Caco-2 (cell line): ENCODE results near the gene NFIA. TPM values are rescaled to one million over a fixed set of nuclear protein-coding genes. Genes with fewer than 3 reads are reported as not detected.

ENCODE experiments used
- BruUV-seq: library from RNA; stranded (reverse); fragments of 400-500 nt; replicated peaks from 2 replicates; lab custom pipeline; 2021; lab: Mats Ljungman, UMichigan
- CTCF ChIA-PET: fragments of 300-600 bp; sonication (Branson Sonifier 250); formaldehyde crosslinking; loops from one replicate; lab custom pipeline; 2022; ENCODE audit warnings: antibody characterized with exemption; lab: Charles Lee
- POLR2A ChIA-PET: fragments of 300-600 bp; sonication (Branson Sonifier 250); formaldehyde crosslinking; loops from one replicate; lab custom pipeline; 2022; ENCODE audit warnings: antibody characterized with exemption; lab: Charles Lee
- DNase-seq, 2 experiments: peaks; one replicate each; pipeline versions ENCODE4 v3.0.0 to v3.0.0-alpha.2; 2020 to 2022
- H3K27me3 ChIP-seq: replicated peaks from 2 replicates; pipeline ENCODE4 v1.6.0; 2011; ENCODE audit warnings: low read length; ENCODE audit not compliant: control insufficient read depth, insufficient read depth
- H3K36me3 ChIP-seq: 2 replicates; pipeline ENCODE4 v1.5.1; 2011; ENCODE audit warnings: low read length; ENCODE audit not compliant: control insufficient read depth, insufficient read depth
- H3K4me1 ChIP-seq: fragments of 250-450 bp; sonication (Bioruptor Pico); 2 replicates; pipeline ENCODE4 v1.5.1; 2020; ENCODE audit warnings: mild to moderate bottlenecking
- H3K4me3 ChIP-seq: 2 replicates; pipeline ENCODE4 v1.5.1; 2011; ENCODE audit warnings: low read depth, mild to moderate bottlenecking, control low read depth, low read length
- H3K9me3 ChIP-seq: fragments of 250-450 bp; sonication (Bioruptor Pico); 2 replicates; pipeline ENCODE4 v1.5.1; 2020; ENCODE audit warnings: mild to moderate bottlenecking, moderate library complexity
- H3K27ac Mint-ChIP-seq: one replicate; pipeline ENCODE4 v1.8.0; 2022; ENCODE audit warnings: mixed read lengths; ENCODE audit not compliant: unreplicated experiment
- H3K27me3 Mint-ChIP-seq: one replicate; pipeline ENCODE4 v1.8.0; 2022; ENCODE audit warnings: mixed read lengths; ENCODE audit not compliant: insufficient read depth, unreplicated experiment
- H3K36me3 Mint-ChIP-seq: one replicate; pipeline ENCODE4 v1.8.0; 2022; ENCODE audit warnings: mild to moderate bottlenecking, mixed read lengths; ENCODE audit not compliant: insufficient read depth, unreplicated experiment
- H3K4me1 Mint-ChIP-seq: one replicate; pipeline ENCODE4 v1.8.0; 2022; ENCODE audit warnings: low read depth, mixed read lengths; ENCODE audit not compliant: unreplicated experiment
- H3K4me3 Mint-ChIP-seq: one replicate; pipeline ENCODE4 v1.8.0; 2022; ENCODE audit warnings: mild to moderate bottlenecking, moderate library complexity, mixed read lengths; ENCODE audit not compliant: unreplicated experiment
- H3K9me3 Mint-ChIP-seq: one replicate; pipeline ENCODE4 v1.8.0; 2022; ENCODE audit warnings: mixed read lengths; ENCODE audit not compliant: unreplicated experiment
- CTCF ChIP-seq, 2 experiments: fragments of 200-600 bp in 1 of 2; IDR thresholded peaks; 1 replicate in 1 of 2; 2 replicates in 1 of 2; pipeline versions ENCODE4 v1.5.1 to v1.8.0; 2011 to 2022; ENCODE audit warnings: antibody characterized with exemption in 1 of 2, control low read depth in 1 of 2, inconsistent platforms in 1 of 2, low read depth in 1 of 2, low read length in 1 of 2, mild to moderate bottlenecking in 1 of 2, moderate library complexity in 1 of 2; ENCODE audit not compliant: insufficient read depth in 1 of 2, severe bottlenecking in 1 of 2, unreplicated experiment in 1 of 2
- intact Hi-C: fragments of 100-400 bp; cut with micrococcal nuclease; formaldehyde crosslinking; loops from one replicate; pipeline ENCODE4 v1.10.0; 2022; ENCODE audit not compliant: unreplicated experiment
- total RNA-seq: library from RNA; stranded (reverse); gene quantifications from 2 replicates; pipeline ENCODE4 v1.2.3, GENCODE V29; 2022

Gene NFIA
- total RNA-seq, 1 experiment from 2014 or later: 1.4 TPM

GRCh38 chr1:61238359-61238665 is 156.0 kb downstream of the NFIA start:
- Histone ChIP-seq H3K9me3 (no peaks in the 10 kb centered on the region), H3K4me3 (no peak overlapping the region), H3K36me3 (no peaks in the 10 kb centered on the region), H3K4me1 (no peaks in the 10 kb centered on the region), H3K27me3 (no peaks in the 10 kb centered on the region)
- no peaks in the 10 kb centered on the region for H3K36me3 Mint-ChIP-seq
- intact Hi-C loops: no loop called here
- no peaks in the 10 kb centered on the region for H3K4me1 Mint-ChIP-seq
- DNase-seq: no peak
- H3K4me3 Mint-ChIP-seq: no peak overlapping the region
- no peak overlapping the region for H3K27ac Mint-ChIP-seq
- CTCF ChIA-PET: no interaction called here
- no peaks in the 10 kb centered on the region for H3K9me3 Mint-ChIP-seq
- no peaks in the 10 kb centered on the region for H3K27me3 Mint-ChIP-seq
- no peak for TF ChIP-seq CTCF (IDR thresholded peaks at IDR 0.05; ENCODE audit: insufficient read depth in 1 of 2, low read depth in 1 of 2, low read length in 1 of 2, severe bottlenecking in 1 of 2, unreplicated experiment in 1 of 2)
- POLR2A ChIA-PET: no interaction called here
- BruUV-seq: no TSS peak

- Mint-ChIP-seq H3K9me3 (no peaks in the 10 kb centered on the region), H3K27ac (no peak overlapping the region), H3K27me3 (no peaks in the 10 kb centered on the region), H3K4me1 (no peaks in the 10 kb centered on the region), H3K4me3 (no peak overlapping the region), H3K36me3 (no peaks in the 10 kb centered on the region)
- no peak for TF ChIP-seq CTCF (IDR thresholded peaks at IDR 0.05; ENCODE audit: insufficient read depth in 1 of 2, low read depth in 1 of 2, low read length in 1 of 2, severe bottlenecking in 1 of 2, unreplicated experiment in 1 of 2)
- no peaks in the 10 kb centered on the region for H3K27me3 ChIP-seq
- no peak for DNase-seq
- no peak overlapping the region for H3K4me3 ChIP-seq
- intact Hi-C loops: no loop called here
- no peaks in the 10 kb centered on the region for H3K9me3 ChIP-seq
- POLR2A ChIA-PET: no interaction called here
- no TSS peak for BruUV-seq
- CTCF ChIA-PET: no interaction called here
- no peaks in the 10 kb centered on the region for H3K36me3 ChIP-seq
- H3K4me1 ChIP-seq: no peaks in the 10 kb centered on the region
These were observed 158.5 kb downstream of the NFIA start for GRCh38 chr1:61240878-61241277.

GRCh38 chr1:61241411-61241838 is 159.1 kb downstream of the NFIA start:
- no peak for DNase-seq
- no peaks in the 10 kb centered on the region for H3K9me3 Mint-ChIP-seq
- no peaks in the 10 kb centered on the region for H3K27me3 ChIP-seq
- no peaks in the 10 kb centered on the region for H3K27me3 Mint-ChIP-seq
- no TSS peak for BruUV-seq
- intact Hi-C loops: no loop called here
- H3K36me3 Mint-ChIP-seq: no peaks in the 10 kb centered on the region
- H3K9me3 ChIP-seq: no peaks in the 10 kb centered on the region
- CTCF ChIA-PET: no interaction called here
- H3K4me1 ChIP-seq: no peaks in the 10 kb centered on the region
- no peaks in the 10 kb centered on the region for H3K4me1 Mint-ChIP-seq
- no peak overlapping the region for H3K4me3 Mint-ChIP-seq
- TF ChIP-seq CTCF (IDR thresholded peaks at IDR 0.05; ENCODE audit: insufficient read depth in 1 of 2, low read depth in 1 of 2, low read length in 1 of 2, severe bottlenecking in 1 of 2, unreplicated experiment in 1 of 2): no peak
- no peaks in the 10 kb centered on the region for H3K36me3 ChIP-seq
- POLR2A ChIA-PET: no interaction called here
- H3K4me3 ChIP-seq: no peak overlapping the region
- H3K27ac Mint-ChIP-seq: no peak overlapping the region
